AG04450 (cell line): ENCODE measurements around the gene QRFP. TPM values are rescaled to one million over a fixed set of nuclear protein-coding genes. Genes with fewer than 3 reads are reported as not detected.

Source experiments
- CTCF ChIA-PET: fragments of 300-600, 350-600 bp; formaldehyde crosslinking; extraction: SDS; loops from one replicate; lab custom pipeline; 2022; ENCODE audit warnings: antibody characterized with exemption, inconsistent platforms; lab: Charles Lee
- POLR2A ChIA-PET: fragments of 350-600 bp; formaldehyde crosslinking; extraction: SDS; loops from one replicate; lab custom pipeline; 2021; ENCODE audit warnings: antibody characterized with exemption, inconsistent platforms; lab: Yijun Ruan, JAX
- DNase-seq: peaks from one replicate; pipeline ENCODE4 v3.0.0-alpha.2; 2011; ENCODE audit warnings: low read depth, low spot score
- H3K27ac ChIP-seq: one replicate; pipeline ENCODE4 v1.5.1; 2012; ENCODE audit warnings: low read depth, low read length, control low read depth
- H3K27me3 ChIP-seq: one replicate; pipeline ENCODE4 v1.6.0; 2012; ENCODE audit warnings: low read length; ENCODE audit not compliant: control insufficient read depth, insufficient read depth
- H3K4me3 ChIP-seq: 2 replicates; pipeline ENCODE4 v1.5.1; 2011; ENCODE audit warnings: mild to moderate bottlenecking, low read depth, low read length, control low read depth
- H3K9me3 ChIP-seq: 2 replicates; pipeline ENCODE4 v1.5.1; 2012; ENCODE audit warnings: low read length; ENCODE audit not compliant: control insufficient read depth, insufficient read depth
- polyA plus RNA-seq: library from polyadenylated mRNA; depleted of rRNA; stranded (reverse); fragments of >200 nt; gene quantifications from 2 replicates; pipeline ENCODE4 v1.2.3, GENCODE V29; 2011
- TF ChIP-seq, protein P1 (sequence below): IDR thresholded peaks from 2 replicates; pipeline ENCODE4 v1.5.1; 2011; ENCODE audit warnings: low read depth, low read length, control low read depth, inconsistent platforms

The QRFP gene
- polyA plus RNA-seq, 1 experiment, result not detected

DNA sequence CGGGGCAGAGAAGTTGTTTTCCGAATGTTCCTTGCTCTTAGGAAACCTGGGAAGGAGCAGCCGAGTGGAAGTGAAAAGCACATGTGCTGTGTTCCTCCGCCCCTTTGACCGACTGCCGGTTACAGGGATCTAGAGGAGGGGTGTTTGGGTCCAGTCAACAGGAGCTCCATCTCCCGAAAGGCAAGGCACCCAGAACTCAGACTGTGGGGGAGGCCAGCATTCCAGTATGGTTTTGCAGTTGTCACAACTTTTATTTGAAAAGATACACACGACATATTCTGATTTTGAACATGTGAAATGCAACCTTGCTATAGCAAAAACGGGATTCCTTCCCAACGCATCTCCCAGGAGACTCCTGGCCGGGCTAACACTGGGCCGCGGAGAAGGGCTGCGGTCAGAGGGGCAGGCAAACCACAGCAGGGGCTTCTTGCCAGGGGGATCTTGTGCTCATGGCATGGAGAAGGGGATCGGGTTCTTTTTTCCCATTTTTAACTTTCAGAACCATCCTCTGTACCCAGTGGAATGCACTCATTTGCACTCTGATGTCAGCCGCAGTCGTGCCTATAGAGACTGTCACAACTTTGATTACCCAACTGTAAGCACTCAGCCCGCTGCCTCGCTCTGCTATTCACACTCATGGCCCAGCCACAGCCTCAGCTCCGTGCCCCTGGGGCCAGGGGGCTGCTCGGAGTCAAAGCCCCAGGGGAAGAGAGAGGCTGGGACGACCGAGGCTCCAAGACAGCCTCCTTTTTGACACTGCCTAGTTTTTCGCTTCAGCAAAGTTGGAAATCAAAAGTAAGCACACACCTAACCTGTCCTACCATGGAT, 3.9 kb downstream of the QRFP start:
- ChIA-PET POLR2A (no interaction called here), CTCF (interaction anchor here (1.0 to 2.6 kb wide), 6 partner anchors 23 to 192 kb away, joined by 3 to 11 read pairs (median 4); no protein-coding TSS in a partner anchor)
- no peak for DNase-seq
- Histone ChIP-seq H3K4me3 (no peak overlapping the region), H3K27ac (no peak overlapping the region), H3K9me3 (no peaks in the 10 kb centered on the region; the same call in 1 of the 2 replicates), H3K27me3 (no peaks in the 10 kb centered on the region)
- TF ChIP-seq, protein P1, sequence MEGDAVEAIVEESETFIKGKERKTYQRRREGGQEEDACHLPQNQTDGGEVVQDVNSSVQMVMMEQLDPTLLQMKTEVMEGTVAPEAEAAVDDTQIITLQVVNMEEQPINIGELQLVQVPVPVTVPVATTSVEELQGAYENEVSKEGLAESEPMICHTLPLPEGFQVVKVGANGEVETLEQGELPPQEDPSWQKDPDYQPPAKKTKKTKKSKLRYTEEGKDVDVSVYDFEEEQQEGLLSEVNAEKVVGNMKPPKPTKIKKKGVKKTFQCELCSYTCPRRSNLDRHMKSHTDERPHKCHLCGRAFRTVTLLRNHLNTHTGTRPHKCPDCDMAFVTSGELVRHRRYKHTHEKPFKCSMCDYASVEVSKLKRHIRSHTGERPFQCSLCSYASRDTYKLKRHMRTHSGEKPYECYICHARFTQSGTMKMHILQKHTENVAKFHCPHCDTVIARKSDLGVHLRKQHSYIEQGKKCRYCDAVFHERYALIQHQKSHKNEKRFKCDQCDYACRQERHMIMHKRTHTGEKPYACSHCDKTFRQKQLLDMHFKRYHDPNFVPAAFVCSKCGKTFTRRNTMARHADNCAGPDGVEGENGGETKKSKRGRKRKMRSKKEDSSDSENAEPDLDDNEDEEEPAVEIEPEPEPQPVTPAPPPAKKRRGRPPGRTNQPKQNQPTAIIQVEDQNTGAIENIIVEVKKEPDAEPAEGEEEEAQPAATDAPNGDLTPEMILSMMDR, result no peak

- ChIA-PET CTCF (interaction anchor here (0.6 to 2.3 kb wide), 6 partner anchors 22 to 190 kb away, joined by 3 to 10 read pairs (median 4); no protein-coding TSS in a partner anchor), POLR2A (interaction anchor here (0.7 kb wide), 1 partner anchor 198 kb away, joined by 4 read pairs; no protein-coding TSS in a partner anchor)
- Histone ChIP-seq H3K27me3 (no peaks in the 10 kb centered on the region), H3K27ac (no peak overlapping the region), H3K4me3 (no peak overlapping the region), H3K9me3 (no peaks in the 10 kb centered on the region; the same call in 1 of the 2 replicates)
- TF ChIP-seq, protein P1, result no peak
- no peak for DNase-seq
Measured at GRCh38 chr9:130891688-130892476, 4.7 kb downstream of the QRFP start.

DNA sequence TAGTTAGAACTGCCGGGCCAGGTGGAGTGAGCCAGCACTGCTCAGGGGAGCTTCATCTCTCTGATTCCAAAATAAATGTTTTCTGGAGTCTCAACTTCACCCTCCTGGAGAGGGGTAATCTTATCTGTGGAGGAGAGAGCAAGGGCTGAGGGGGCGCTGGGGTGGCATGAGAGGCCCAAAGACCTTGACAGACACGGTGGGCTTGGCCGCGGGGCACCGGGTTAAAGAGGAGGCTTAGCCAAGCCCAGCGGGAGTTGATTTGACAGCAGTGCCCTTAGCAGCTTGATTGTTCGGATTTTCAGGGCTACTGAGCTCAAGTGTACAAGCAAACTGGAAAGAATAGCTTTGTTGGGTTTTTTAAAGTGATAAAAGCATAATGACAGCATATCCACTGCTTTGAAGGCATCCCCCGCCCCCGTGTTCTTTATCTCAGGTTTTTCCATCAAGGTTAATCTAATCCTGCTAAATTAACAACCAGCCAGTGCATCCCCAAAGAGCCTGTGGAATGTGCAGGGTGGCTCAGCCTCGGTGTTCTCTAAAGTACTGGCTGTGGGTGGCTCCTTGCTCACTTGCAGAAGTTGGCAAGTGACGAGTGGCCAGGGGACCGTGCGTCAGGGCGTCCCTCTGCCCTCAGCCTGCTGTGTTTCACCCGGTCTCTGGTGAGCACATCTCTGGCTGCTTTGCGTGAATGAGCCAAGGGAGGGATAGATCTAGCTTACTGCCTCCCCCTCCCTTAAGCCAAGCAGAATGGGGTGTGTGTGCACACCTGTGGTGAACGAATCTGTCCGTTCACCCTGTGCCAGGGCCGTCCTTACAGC, 5.5 kb downstream of the QRFP start:
- TF ChIP-seq, protein P1, result no peak
- no peak for DNase-seq
- Histone ChIP-seq H3K27me3 (no peaks in the 10 kb centered on the region), H3K4me3 (no peak overlapping the region), H3K9me3 (no peaks in the 10 kb centered on the region; the same call in 1 of the 2 replicates), H3K27ac (no peak overlapping the region)
- CTCF ChIA-PET, result interaction anchor here (0.8 to 1.7 kb wide), 4 partner anchors 21 to 190 kb away, joined by 4 to 9 read pairs (median 4); no protein-coding TSS in a partner anchor
- POLR2A ChIA-PET, result interaction anchor here (0.5 to 0.7 kb wide), 2 partner anchors 14 to 197 kb away, joined by 3 to 4 read pairs; no protein-coding TSS in a partner anchor

GRCh38 chr9:130890124-130890523, 6.5 kb downstream of the QRFP start:
- DNase-seq, result no peak
- TF ChIP-seq, protein P1, result no peak
- Histone ChIP-seq H3K4me3 (no peak overlapping the region), H3K27me3 (no peaks in the 10 kb centered on the region), H3K27ac (no peak overlapping the region), H3K9me3 (no peaks in the 10 kb centered on the region; the same call in 1 of the 2 replicates)
- ChIA-PET CTCF (interaction anchor here (0.8 to 1.7 kb wide), 3 partner anchors 20 to 189 kb away, joined by 4 to 9 read pairs (median 4); no protein-coding TSS in a partner anchor), POLR2A (interaction anchor here (0.5 to 0.7 kb wide), 2 partner anchors 13 to 148 kb away, joined by 3 to 10 read pairs; no protein-coding TSS in a partner anchor)
